Astrocyte (in vitro differentiated cells and primary cell): ENCODE measurements around the gene TENT4A.

ENCODE experiments used
- CTCF ChIP-seq: IDR thresholded peaks from 2 replicates; pipeline ENCODE4 v1.5.1; 2011; ENCODE audit warnings: low read depth, mild to moderate bottlenecking, inconsistent platforms, low read length, moderate library complexity; ENCODE audit not compliant: insufficient read depth
- EZH2 ChIP-seq: IDR thresholded peaks from 2 replicates; pipeline ENCODE4 v1.6.1; 2012; ENCODE audit warnings: mild to moderate bottlenecking, low read length, inconsistent platforms; ENCODE audit not compliant: insufficient read depth

GRCh38 chr5:6736106-6736505 is 22.9 kb downstream of the TENT4A start:
- TF ChIP-seq CTCF (no peak), EZH2 (no peak)
